ENCODE data around the gene DDOST.
A peak's percentile ranks its signal among the peaks of the same experiment; 100 is the strongest.

Gene DDOST

DNA sequence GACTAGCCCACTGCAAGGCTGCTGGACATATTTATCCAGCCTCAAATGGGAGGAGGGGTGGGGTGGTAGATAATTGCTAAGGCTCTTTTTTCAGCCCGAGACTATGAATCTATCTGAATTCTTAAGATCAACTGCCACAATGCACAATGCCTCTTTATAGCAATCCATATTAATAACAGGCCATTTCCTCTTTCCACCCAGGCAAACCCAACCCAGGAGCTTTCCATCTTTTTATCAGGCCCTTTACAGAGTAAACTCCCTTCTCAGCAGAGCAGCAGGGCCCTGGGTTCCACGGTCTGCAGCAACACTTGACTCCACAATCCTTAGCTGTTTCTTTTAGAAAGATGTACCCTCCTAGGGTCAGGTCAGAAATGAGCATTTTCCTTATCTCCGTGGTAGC lies 806 bp downstream of the DDOST start:
- DNase-seq (ENCODE audit: low spot score), result no peak

DNA sequence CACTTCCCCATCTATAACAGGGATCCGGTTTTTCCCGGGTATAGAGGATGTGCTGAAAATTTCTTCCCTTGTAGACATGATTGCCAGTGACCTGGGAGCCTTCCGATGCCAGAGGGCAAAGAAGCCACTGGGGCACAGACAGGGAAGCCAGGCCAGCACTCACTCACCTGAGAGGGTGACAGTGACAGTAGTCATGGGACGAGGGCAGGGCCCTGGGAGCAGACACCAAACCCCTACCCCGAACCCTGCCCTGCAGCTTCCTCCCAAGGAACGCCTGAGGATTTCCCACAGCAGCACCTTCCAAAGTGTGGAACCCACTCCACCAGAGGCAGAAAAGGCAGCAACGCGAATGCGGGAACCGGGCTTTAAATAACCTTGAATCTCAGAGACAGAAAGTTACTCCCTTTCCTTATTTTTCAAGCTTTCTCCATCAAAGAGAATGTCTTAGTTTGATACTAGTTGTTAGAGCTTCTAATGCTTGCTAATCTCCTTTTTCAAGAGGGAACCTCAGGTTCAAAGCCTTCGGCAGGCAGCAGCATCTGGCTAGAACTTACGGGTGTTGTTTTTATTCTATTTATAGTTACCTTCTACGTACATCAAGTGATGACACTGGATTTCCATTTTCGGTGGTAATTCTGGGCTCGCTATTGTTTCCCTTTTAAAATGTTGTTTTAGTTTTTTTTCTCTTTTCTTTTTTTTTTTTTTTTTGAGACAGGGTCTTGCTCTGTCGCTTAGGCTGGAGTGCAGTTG lies 2.8 kb downstream of the DDOST start:
- no peak for DNase-seq (ENCODE audit: low spot score)

DNA sequence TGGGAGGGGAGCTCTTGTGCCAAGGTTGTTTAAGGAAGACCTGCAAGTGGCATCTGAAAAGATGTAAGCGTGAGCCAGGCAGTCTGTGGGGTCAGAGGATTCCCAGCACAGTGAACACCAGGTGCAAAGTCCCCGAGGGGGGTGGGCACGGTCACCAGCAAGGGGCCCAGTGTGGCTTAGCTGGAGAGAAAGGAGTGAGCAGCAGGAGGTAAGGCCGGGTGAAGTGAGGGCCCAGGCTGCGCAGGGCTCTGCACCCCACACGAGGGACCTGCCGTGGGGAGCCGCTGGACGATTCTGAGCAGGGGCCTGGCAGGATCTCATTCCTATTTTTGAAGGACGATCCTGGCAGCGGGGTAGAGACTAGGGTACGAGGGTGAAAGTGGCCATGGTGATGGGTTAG lies 4.1 kb downstream of the DDOST start:
- no peak for DNase-seq (ENCODE audit: low spot score)

DNA sequence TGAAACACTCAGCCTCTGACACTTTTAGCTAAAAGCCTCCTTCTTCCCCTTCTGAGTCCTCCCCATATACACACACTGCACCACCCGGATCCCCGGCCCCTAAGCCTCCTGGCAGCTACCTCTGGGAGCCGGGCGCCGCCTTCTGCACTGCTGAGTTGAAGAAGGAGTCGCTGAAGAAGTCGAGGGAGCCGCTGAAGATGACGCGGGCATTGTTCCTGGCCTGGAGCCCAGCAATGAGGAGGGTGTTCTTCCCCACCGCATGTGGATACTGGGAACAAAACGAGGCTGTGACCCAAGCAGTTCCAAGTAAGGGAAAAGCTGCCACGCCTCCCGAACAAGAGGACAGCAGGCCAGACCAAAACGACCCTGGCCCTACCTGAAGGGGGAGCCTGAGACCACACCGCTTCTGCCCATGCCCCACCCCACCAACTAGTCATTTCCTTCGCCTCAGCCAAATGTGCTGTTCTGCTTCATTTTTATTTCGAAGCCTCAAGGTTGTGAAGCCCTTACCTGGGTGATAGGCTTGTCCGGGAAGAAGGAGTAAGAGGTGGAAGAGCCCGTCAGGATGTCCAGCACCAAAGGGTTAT lies 7.0 kb downstream of the DDOST start:
- no peak for DNase-seq (ENCODE audit: low spot score)

GRCh38 chr1:20652300-20652699 lies 8.9 kb downstream of the DDOST start:
- DNase-seq (ENCODE audit: low spot score), result no peak

- DNase-seq (ENCODE audit: low spot score), result no peak
Measured at GRCh38 chr1:20648946-20649345, 12.2 kb downstream of the DDOST start.

DNA sequence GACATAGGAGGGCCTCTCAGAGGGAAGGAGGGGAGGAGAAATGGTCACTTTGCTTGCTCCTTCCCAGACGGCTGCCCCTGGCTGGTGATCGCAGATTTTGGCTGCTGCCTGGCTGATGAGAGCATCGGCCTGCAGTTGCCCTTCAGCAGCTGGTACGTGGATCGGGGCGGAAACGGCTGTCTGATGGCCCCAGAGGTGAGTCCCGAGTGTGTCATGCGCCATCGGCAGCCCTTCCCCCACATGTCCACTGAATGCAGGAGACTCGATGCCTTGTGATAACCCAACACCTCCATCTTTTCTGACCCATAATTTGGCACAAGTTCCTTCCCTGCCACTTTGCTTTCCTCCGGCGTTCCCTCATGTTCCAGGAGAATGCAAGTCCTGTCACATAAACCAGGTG lies 12.7 kb downstream of the DDOST start:
- DNase-seq (ENCODE audit: low spot score), result no peak

DNA sequence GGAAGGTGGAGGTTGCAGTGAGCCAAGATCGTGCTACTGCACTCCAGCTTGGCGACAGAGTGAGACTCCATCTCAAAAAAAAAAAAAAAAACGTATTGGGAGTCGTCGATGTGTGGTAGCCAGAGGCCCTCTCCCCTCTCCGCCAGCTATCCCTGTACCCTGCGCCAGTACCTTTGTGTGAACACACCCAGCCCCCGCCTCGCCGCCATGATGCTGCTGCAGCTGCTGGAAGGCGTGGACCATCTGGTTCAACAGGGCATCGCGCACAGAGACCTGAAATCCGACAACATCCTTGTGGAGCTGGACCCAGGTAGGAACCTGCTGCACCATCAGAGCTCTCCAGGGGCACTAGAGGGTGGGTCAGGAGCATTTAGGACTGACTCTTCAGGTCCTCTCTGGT lies 15.8 kb downstream of the DDOST start:
- no peak for DNase-seq (ENCODE audit: low spot score)

DNA sequence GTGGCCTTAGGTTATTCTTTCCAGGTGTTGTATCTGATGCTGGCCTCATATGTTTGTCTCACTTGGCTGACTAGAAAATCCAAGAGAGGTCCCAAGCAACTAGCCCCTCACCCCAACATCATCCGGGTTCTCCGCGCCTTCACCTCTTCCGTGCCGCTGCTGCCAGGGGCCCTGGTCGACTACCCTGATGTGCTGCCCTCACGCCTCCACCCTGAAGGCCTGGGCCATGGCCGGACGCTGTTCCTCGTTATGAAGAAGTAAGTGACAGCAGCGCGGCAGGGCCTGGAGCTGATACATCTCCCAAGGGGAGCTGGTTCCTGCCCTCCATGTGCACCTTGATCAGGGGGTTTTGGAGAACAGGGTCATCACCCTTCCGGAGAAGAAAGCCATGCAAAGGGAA lies 16.8 kb downstream of the DDOST start:
- DNase-seq (ENCODE audit: low spot score), result no peak

DNA sequence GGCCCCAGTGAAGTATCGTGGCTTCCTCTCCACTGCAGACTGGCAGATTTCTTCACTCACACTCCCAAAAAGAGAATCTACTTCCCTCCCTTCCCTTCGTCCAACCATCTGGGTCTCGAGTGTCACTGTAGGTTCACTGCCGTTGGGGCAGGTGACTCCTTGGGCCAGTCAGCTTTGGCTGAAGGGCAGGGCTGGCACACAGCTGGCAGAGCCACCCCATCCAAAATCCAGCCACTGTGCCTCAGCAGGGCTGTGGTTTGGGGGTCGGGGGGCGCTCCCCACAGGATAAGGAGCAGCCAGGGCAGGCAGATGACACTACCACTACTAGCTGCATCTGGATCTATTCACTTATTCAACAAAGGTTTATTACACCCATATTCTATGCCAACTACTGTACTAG lies 18.1 kb downstream of the DDOST start:
- no peak for DNase-seq (ENCODE audit: low spot score)

DNA sequence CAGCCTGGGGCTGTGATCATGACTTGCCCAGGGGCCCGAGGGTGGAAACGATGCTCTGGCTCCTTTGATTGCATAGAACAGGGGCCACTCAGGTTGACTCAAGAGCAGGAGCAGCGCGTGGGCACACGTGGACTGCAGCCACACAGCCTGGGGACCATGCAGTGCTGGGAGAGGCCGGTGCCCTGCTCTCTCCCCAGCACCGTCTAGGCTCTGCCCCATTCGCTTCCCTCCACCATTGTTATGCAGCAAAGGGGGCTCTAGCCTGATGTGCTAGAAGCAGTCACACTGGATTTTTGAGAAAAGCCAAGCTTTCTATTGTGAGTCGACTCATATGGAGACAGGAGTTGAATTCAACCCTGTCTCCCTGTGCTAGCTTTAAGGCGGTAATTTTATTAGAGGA lies 19.2 kb downstream of the DDOST start:
- no peak for DNase-seq (ENCODE audit: low spot score)

DNA sequence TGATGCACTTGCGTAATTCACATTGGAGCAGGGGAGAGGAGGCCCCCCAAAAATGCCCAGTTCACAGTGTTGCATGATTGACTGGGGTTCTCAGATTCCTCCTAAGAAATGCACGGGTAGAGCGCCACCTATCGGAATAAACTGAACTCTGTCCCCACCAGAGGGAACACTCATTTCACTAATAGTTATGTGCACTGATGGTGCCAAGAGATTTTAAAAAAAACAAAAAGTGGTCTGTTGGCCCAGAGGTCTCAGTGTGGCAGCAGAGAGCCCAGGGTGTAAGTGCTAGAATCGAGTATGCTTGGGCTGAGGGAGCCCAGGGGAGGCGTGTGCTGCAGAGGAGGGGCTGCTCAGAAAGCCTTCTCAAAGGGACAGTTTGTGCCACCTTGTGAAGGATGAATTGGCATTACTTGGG lies 21.0 kb downstream of the DDOST start:
- DNase-seq (ENCODE audit: low spot score), result peak; percentile 67

- no peak for DNase-seq (ENCODE audit: low spot score)
Measured at GRCh38 chr1:20636785-20637347, 24.3 kb downstream of the DDOST start.

DNA sequence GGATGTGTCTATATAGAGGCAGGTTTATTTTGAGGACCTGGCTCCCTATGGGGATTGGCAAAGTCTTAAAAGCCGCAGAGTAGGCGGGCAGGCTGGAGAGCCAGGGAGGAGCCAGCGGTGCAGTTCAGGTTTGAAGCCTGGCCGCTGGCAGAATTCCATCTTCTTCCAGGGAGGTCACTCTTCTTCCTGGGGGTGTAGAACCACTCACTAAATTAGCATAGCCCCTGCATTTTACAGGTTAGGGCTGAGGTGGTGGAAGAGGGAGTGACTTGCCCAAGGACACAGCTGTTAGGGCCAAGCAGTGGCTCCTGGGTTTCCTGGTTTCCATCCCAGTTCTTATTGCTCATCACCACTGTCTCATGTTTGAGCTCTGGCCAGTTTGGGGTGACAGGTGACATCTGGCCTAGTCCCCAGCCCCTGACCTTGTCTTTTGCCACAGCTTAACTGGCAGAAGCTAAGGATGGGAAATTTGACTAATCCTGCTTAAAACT lies 26.5 kb downstream of the DDOST start:
- DNase-seq (ENCODE audit: low spot score), result peak; percentile 14

DNA sequence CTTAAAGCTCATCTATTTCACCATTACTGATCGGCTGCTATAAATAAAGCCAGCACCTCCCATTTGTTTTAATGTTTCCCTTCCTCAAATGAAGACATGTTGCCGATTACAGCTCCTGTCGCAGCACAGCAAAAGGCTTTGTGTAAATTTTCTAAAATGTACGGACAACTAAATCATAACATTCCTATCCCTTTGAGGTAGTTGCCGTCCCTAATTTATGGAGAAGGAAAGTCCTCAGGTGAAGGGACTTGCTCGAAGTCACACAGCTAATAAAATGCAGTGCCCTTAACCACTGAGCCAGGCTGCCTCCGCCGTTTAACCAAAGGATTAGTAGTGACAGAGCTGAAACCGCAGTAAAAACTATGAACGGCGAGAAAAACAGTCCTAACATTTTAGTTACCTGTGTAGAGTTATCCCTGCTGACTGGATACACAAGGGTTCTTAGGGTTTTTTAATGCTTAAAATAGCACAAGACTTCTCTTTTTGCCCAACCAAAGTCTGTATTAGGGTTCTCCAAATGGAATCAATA lies 27.0 kb downstream of the DDOST start:
- DNase-seq (ENCODE audit: low spot score), result peak; percentile 16

DNA sequence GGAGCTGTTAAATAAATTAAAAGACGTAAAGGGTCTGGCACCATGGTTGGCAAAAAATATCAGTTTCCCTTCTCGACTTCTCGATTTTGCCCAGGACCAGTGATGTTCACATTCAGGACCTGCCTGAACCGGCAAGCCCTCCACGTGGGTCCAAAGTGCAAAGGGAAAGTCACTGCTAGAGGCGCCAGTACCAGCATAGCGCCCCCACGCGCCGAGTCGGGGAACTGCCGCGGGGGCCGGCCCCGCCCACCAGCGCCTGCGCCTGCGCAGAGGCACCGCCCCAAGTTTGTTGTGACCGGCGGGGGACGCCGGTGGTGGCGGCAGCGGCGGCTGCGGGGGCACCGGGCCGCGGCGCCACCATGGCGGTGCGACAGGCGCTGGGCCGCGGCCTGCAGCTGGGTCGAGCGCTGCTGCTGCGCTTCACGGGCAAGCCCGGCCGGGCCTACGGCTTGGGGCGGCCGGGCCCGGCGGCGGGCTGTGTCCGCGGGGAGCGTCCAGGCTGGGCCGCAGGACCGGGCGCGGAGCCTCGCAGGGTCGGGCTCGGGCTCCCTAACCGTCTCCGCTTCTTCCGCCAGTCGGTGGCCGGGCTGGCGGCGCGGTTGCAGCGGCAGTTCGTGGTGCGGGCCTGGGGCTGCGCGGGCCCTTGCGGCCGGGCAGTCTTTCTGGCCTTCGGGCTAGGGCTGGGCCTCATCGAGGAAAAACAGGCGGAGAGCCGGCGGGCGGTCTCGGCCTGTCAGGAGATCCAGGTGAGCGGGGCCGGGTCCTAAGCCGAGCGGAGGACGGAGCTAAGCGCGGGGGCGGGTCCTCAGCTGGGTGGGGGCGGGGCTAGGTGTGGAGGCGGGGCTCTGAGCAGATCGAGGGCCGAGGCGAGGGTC lies 27.7 kb downstream of the DDOST start, which contains the start of gene PINK1:
Gene PINK1 (plus strand): TSS at position 269 of the 875 bp plus-strand sequence. CDS start 91 bp downstream, at position 360.
- peak; percentile 87 for DNase-seq (ENCODE audit: low spot score)

GRCh38 chr1:20632386-20632785 lies 28.8 kb downstream of the DDOST start:
- no peak for DNase-seq (ENCODE audit: low spot score)

DNA sequence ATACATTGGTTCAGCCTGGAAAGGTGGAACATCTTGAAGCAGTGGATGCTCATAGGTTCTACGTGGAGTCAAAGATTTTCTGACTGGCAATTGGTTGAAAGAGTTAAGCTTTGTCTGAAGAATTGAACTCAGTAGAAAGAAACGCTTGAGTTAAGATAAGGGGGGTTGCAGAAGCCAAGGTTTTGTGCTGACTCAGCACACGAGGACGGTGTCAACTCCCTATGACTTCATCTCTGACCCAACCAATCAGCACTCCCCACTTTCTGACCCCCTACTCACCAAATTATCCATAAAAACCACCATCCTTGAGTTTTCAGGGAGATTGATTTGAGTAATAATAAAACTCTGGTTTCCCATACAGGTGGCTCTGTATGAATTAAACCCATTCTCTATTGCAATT lies 30.4 kb downstream of the DDOST start:
- DNase-seq (ENCODE audit: low spot score), result no peak

DNA sequence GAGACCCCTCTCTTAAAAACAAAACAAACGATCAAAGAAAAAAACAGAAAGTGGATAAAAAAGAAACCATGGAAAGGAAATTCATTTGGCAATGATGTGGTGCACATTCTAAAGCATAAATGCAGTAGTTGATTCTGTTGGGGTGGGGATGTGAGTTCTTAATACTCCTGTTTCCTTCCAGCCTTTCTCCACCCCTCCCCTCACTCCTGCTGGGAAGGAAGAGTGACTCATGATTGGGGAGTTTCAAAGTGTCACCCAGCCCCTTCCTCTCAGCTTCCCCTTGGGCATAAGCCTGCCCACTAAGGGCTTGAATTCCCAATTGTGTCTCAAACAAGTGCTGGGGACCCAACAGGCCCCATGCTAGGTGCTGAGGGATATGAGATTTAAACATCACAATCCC lies 34.6 kb downstream of the DDOST start:
- DNase-seq (ENCODE audit: low spot score), result no peak

- DNase-seq (ENCODE audit: low spot score), result no peak
Measured at GRCh38 chr1:20626098-20626427, 35.1 kb downstream of the DDOST start.

GRCh38 chr1:20625176-20626097 lies 35.7 kb downstream of the DDOST start:
- no peak for DNase-seq (ENCODE audit: low spot score)
